ENCODE results near the gene MTA2.
"Not testable (repeated sequence)": the region's sequence is repeated elsewhere in the genome, so short reads cannot be mapped to it uniquely, and the experiment has no call there.

MTA2 gene

DNA sequence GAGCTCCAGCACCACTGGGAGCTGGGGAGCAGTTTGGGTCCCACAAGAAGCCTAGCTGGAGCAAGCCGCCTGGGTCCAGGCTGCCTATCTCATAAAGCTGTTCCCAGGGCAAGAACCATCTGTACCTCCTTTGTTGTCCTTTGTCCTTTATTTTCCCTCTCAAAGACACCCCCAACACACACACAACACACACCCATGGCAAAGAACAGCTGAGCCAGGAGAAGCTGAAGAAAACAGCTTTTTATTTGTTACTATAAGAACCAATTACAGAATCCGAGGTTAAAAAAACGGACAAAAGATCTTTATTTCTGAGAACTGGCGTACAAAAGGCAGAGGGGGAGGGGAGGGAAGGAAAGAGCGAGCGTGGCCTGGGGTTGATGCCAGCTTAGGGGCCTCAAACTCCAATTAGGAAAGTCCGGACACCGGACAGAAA lies 8.7 kb downstream of the MTA2 start:
- Histone ChIP-seq H3K4me3 (ENCODE audit: low read length) (no peak overlapping the region), H3K27me3 (ENCODE audit: control insufficient read depth, insufficient read depth, low read length) (no peaks in the 10 kb centered on the region), H3K4me1 (ENCODE audit: control insufficient read depth, insufficient read depth, low read length) (peaks cover 3% of the 10 kb centered on the region; the same call in 1 of the 2 replicates), H3K27ac (ENCODE audit: low read length) (no peak overlapping the region), H3K36me3 (ENCODE audit: control insufficient read depth, insufficient read depth, low read length) (peaks cover 38% of the 10 kb centered on the region), H3K9me3 (ENCODE audit: control insufficient read depth, insufficient read depth, low read length) (no peaks in the 10 kb centered on the region)
- WGBS (ENCODE audit: insufficient coverage, insufficient read length) = no CpG with 5 or more reads among the region's 8 CpGs
- DNase-seq (ENCODE audit: low read depth, low spot score) = no peak

- H3K4me3 ChIP-seq (ENCODE audit: low read length) = peak overlapping the region; percentile 52; the same call in 1 of the 2 replicates
- WGBS (ENCODE audit: insufficient coverage, insufficient read length) = no CpG with 5 or more reads among the region's 17 CpGs
- no peaks in the 10 kb centered on the region for H3K9me3 ChIP-seq (ENCODE audit: control insufficient read depth, insufficient read depth, low read length)
- H3K27me3 ChIP-seq (ENCODE audit: control insufficient read depth, insufficient read depth, low read length) = no peaks in the 10 kb centered on the region
- no peak overlapping the region for H3K27ac ChIP-seq (ENCODE audit: low read length)
- H3K4me1 ChIP-seq (ENCODE audit: control insufficient read depth, insufficient read depth, low read length) = peaks cover 3% of the 10 kb centered on the region; the same call in 1 of the 2 replicates
- H3K36me3 ChIP-seq (ENCODE audit: control insufficient read depth, insufficient read depth, low read length) = peaks cover 30% of the 10 kb centered on the region
- DNase-seq (ENCODE audit: low read depth, low spot score) = no peak
Measured at GRCh38 chr11:62592146-62592815, 9.4 kb downstream of the MTA2 start.

DNA sequence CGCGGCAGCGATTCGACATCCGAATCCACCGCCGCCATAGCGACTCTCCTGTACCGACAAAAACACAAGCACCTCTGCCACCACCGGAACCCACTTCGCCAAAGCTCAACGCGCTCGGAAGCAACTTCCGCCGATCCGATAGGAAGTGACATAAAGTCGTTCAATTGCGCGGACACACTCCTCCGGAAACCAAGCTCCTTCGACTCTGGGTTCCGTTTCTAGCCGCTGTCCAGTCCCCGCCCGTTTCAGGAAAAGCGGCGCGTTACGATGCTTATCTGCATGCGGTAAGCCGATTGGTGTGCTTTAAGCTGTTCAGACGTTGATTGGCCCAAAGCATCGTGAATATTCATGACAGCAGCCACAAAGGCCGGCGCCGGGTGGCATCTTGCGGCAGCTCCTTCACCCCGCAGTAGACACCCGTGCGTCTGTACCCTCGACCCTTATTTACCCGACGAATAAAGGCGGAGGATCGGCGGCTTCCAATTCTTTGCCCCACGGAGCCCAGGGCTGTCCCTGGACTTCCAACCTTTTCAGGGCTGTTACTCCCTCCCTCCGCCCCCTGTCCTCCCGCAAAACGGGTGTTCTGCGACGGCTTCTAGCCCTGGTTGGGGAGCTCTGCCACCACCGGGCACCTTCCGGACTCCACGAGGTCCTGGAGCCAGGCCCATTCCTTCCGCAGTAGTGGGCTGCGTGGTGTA lies 10.1 kb downstream of the MTA2 start, which contains the start of gene TUT1:
Gene TUT1 (minus strand): TSS at position 76 of the 698 bp plus-strand sequence. CDS start 38 bp downstream, at position 38.
- peaks cover 3% of the 10 kb centered on the region; the same call in 1 of the 2 replicates for H3K4me1 ChIP-seq (ENCODE audit: control insufficient read depth, insufficient read depth, low read length)
- peak within 1 kb of the TSS; percentile 75; the same call in 1 of the 2 replicates for H3K4me3 ChIP-seq (ENCODE audit: low read length)
- no CpG with 5 or more reads among the region's 58 CpGs for WGBS (ENCODE audit: insufficient coverage, insufficient read length)
- peak; percentile 98 for DNase-seq (ENCODE audit: low read depth, low spot score)
- H3K36me3 ChIP-seq (ENCODE audit: control insufficient read depth, insufficient read depth, low read length) = peaks cover 27% of the 10 kb centered on the region
- no peaks in the 10 kb centered on the region for H3K9me3 ChIP-seq (ENCODE audit: control insufficient read depth, insufficient read depth, low read length)
- H3K27ac ChIP-seq (ENCODE audit: low read length) = no peak within 1 kb of the TSS
- H3K27me3 ChIP-seq (ENCODE audit: control insufficient read depth, insufficient read depth, low read length) = no peaks in the 10 kb centered on the region

GRCh38 chr11:62588966-62589637 lies 12.6 kb downstream of the MTA2 start:
- Histone ChIP-seq H3K27me3 (ENCODE audit: control insufficient read depth, insufficient read depth, low read length) (no peaks in the 10 kb centered on the region), H3K9me3 (ENCODE audit: control insufficient read depth, insufficient read depth, low read length) (no peaks in the 10 kb centered on the region), H3K27ac (ENCODE audit: low read length) (no peak overlapping the region), H3K4me3 (ENCODE audit: low read length) (no peak overlapping the region), H3K4me1 (ENCODE audit: control insufficient read depth, insufficient read depth, low read length) (peaks cover 3% of the 10 kb centered on the region; the same call in 1 of the 2 replicates), H3K36me3 (ENCODE audit: control insufficient read depth, insufficient read depth, low read length) (peaks cover 13% of the 10 kb centered on the region)
- no CpG with 5 or more reads among the region's 18 CpGs for WGBS (ENCODE audit: insufficient coverage, insufficient read length)
- no peak for DNase-seq (ENCODE audit: low read depth, low spot score)

DNA sequence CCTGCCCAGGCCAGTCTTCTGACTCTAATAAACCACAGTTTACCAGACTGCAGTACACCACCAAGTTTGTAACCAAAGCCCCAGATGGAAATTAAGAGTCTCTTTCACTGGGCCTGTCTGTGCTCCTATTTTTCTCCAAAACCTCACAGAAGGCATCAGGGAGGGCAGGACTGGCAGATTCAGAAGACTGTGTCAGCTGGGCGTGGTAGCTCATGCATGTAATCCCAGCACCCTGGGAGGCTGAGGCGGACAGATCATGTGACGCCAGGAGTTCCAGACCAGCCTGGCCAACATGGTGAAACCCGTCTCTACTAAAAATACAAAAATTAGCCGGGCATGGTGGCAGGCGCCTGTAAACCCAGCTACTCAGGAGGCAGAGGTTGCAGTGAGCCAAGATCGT lies 16.3 kb downstream of the MTA2 start:
- H3K4me1 ChIP-seq (ENCODE audit: control insufficient read depth, insufficient read depth, low read length); H3K36me3 ChIP-seq (ENCODE audit: control insufficient read depth, insufficient read depth, low read length); H3K4me3 ChIP-seq (ENCODE audit: low read length); H3K9me3 ChIP-seq (ENCODE audit: control insufficient read depth, insufficient read depth, low read length); DNase-seq (ENCODE audit: low read depth, low spot score); H3K27ac ChIP-seq (ENCODE audit: low read length); H3K27me3 ChIP-seq (ENCODE audit: control insufficient read depth, insufficient read depth, low read length): not testable (repeated sequence)
- no CpG with 5 or more reads among the region's 7 CpGs for WGBS (ENCODE audit: insufficient coverage, insufficient read length)

DNA sequence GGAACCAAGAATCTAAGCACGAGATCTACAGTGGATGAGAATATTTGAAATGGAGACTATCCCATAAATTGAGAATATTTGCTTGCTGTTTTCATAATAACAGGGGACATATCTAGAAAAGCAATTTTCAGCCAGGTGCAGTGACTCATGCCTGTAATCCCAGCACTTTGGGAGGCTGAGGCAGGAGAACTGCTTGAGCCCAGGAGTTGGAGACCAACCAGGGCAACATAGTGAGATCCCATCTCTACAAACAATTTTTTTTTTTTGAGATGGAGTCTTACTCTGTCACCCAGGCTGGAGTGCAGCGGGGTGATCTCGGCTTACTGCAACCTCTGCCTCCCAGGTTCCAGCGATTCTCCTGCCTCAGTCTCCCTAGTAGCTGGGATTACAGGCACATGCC lies 19.9 kb downstream of the MTA2 start:
- no CpG with 5 or more reads among the region's 4 CpGs for WGBS (ENCODE audit: insufficient coverage, insufficient read length)
- H3K9me3 ChIP-seq (ENCODE audit: control insufficient read depth, insufficient read depth, low read length); H3K27ac ChIP-seq (ENCODE audit: low read length); H3K4me1 ChIP-seq (ENCODE audit: control insufficient read depth, insufficient read depth, low read length); H3K4me3 ChIP-seq (ENCODE audit: low read length); DNase-seq (ENCODE audit: low read depth, low spot score); H3K27me3 ChIP-seq (ENCODE audit: control insufficient read depth, insufficient read depth, low read length): not testable (repeated sequence)
- H3K36me3 ChIP-seq (ENCODE audit: control insufficient read depth, insufficient read depth, low read length) = peaks cover 10% of the 10 kb centered on the region; the same call in 1 of the 2 replicates

DNA sequence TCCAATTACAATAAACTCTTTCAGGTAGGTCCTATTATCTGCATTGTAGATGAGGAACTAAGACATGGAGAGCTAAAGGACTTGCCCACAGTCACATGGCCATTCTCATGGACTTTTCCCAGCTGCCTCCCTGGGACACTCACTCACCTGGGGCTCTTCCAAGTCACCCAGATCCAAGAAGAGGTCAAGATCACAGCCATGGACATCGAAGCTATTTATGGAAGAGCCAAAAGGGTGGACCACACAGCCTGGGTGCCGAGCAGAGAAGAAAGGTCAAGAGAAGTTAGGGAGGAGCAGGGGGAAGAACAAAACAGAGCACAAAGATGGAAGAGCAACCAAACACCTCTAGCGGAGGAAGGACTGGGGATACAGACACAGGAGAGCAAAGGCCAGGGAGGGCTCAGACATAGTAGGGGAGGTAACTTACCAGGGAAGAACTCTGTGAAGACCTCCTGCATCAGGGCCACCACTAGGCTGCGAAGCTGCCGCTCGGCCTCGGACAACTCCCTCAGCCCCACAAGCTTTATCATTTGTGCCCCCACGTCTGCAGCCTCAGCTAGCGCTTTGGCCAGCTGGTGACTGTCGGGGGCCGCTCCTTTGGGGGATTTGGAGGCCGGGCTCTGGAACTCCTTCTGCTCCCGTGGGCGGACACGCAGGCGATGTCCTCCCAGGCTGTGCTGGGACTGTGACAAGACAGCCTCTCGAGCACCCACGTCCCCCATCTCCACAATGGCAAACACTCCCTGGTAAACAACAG lies 20.5 kb downstream of the MTA2 start:
- WGBS (ENCODE audit: insufficient coverage, insufficient read length) = no CpG with 5 or more reads among the region's 18 CpGs
- H3K36me3 ChIP-seq (ENCODE audit: control insufficient read depth, insufficient read depth, low read length) = peaks cover 16% of the 10 kb centered on the region
- DNase-seq (ENCODE audit: low read depth, low spot score) = no peak
- H3K27ac ChIP-seq (ENCODE audit: low read length) = no peak overlapping the region
- no peaks in the 10 kb centered on the region for H3K4me1 ChIP-seq (ENCODE audit: control insufficient read depth, insufficient read depth, low read length)
- H3K27me3 ChIP-seq (ENCODE audit: control insufficient read depth, insufficient read depth, low read length) = no peaks in the 10 kb centered on the region
- no peak overlapping the region for H3K4me3 ChIP-seq (ENCODE audit: low read length)
- no peaks in the 10 kb centered on the region for H3K9me3 ChIP-seq (ENCODE audit: control insufficient read depth, insufficient read depth, low read length)

DNA sequence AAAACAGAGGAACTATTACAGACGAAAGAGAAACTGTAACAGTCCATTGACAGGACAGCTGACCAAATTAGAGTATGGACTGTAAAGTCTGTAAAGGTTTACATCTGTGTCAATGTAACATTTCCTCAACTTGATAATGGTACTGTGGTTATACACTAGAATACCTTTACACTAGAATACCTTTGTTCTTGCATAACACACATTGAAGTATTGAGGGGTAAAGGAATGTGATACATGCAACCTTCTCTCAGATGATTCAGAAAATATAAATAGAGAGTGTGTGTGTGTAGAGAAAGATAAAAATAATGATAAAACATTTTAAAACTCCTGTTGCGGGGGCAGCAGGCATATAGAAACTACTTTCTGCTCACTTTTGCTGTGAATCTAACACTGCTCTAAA lies 22.4 kb downstream of the MTA2 start:
- Histone ChIP-seq H3K4me3 (ENCODE audit: low read length) (no peak overlapping the region), H3K36me3 (ENCODE audit: control insufficient read depth, insufficient read depth, low read length) (peaks cover 19% of the 10 kb centered on the region), H3K9me3 (ENCODE audit: control insufficient read depth, insufficient read depth, low read length) (no peaks in the 10 kb centered on the region), H3K27me3 (ENCODE audit: control insufficient read depth, insufficient read depth, low read length) (no peaks in the 10 kb centered on the region), H3K4me1 (ENCODE audit: control insufficient read depth, insufficient read depth, low read length) (peaks cover 2% of the 10 kb centered on the region; the same call in 1 of the 2 replicates), H3K27ac (ENCODE audit: low read length) (no peak overlapping the region)
- no CpG with 5 or more reads among the region's 2 CpGs for WGBS (ENCODE audit: insufficient coverage, insufficient read length)
- no peak for DNase-seq (ENCODE audit: low read depth, low spot score)

DNA sequence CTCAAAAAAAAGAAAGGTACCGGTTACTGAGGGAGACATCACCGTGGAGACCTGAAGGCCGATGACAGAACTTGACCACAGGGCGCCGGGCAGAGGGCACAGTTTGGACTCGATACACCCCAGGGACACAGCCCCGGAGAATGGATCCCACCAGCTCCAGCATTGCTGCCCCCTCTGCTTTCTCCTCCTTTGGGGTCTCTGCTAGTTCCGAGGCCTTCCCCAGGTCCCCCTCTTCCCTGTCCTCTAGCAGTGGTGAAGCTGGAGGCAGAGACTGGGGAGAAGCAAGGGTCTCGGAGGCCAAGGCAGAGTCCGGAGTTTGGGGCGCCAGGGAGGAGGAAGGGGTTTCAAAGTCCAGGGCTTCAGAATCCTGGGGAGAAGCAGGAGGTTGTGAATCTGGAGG lies 23.1 kb downstream of the MTA2 start:
- peaks cover 19% of the 10 kb centered on the region for H3K36me3 ChIP-seq (ENCODE audit: control insufficient read depth, insufficient read depth, low read length)
- DNase-seq (ENCODE audit: low read depth, low spot score) = no peak
- WGBS (ENCODE audit: insufficient coverage, insufficient read length) = no CpG with 5 or more reads among the region's 11 CpGs
- peaks cover 2% of the 10 kb centered on the region; the same call in 1 of the 2 replicates for H3K4me1 ChIP-seq (ENCODE audit: control insufficient read depth, insufficient read depth, low read length)
- no peak overlapping the region for H3K27ac ChIP-seq (ENCODE audit: low read length)
- no peaks in the 10 kb centered on the region for H3K9me3 ChIP-seq (ENCODE audit: control insufficient read depth, insufficient read depth, low read length)
- H3K4me3 ChIP-seq (ENCODE audit: low read length) = no peak overlapping the region
- H3K27me3 ChIP-seq (ENCODE audit: control insufficient read depth, insufficient read depth, low read length) = no peaks in the 10 kb centered on the region

Data from iPS DF 6.9 (cell line).